Heart left ventricle (tissue), 13 donors: ENCODE measurements around the gene WDTC1.
"Not testable (repeated sequence)": the region's sequence is repeated elsewhere in the genome, so short reads cannot be mapped to it uniquely, and the experiment has no call there.

Experiments used
- CTCF ChIP-seq, 12 donors: fragments of 200-600 bp; sonication (generic) in 4 of 12; IDR thresholded peaks; one replicate each; pipeline versions ENCODE4 v1.5.0 to v1.8.0; 2018 to 2022; ENCODE audit warnings: antibody characterized with exemption in 12 of 12, mild to moderate bottlenecking in 5 of 12
- POLR2A ChIP-seq, 2 donors: fragments of 450-650 bp; IDR thresholded peaks; one replicate each; pipeline ENCODE4 v1.6.1; 2017; ENCODE audit warnings: antibody characterized with exemption in 2 of 2, mild to moderate bottlenecking in 2 of 2, moderate library complexity in 2 of 2
- donor health status: ischemic (EF 13 %, LVEDD 7.1; RV severe dilation, severe dysfunction).
- donor health status: DM: no; HTN: yes; CAD: no.
- donor health status: DM: no; HTN: no; CAD: no.
- donor health status: ischemic (EF 25% LVEDD 6.9; RV normal size, moderate dysfunction).
- donor health status: ischemic (EF 25% LVEDD 5.7; RV mildly dilated, moderate dysfunction).
- donor health status: ischemic (EF 35%, LVEDD 5.7; RV mildly dilated, moderate dysfunction).
- donor health status: nonischemic (EF 11% LVEDD 7.7; RV severe dilation, severe dysfunction).
- donor health status: DM: yes; HTN: yes; CAD: no.
- donor health status: PGD.
- donor health status: ischemic (EF 29% LVEDD 5.4; RV normal size, mild dysfunction).
- donor health status: nonischemic (EF 23%, LVEDD 6.1; RV moderate dilation, normal function).

DNA sequence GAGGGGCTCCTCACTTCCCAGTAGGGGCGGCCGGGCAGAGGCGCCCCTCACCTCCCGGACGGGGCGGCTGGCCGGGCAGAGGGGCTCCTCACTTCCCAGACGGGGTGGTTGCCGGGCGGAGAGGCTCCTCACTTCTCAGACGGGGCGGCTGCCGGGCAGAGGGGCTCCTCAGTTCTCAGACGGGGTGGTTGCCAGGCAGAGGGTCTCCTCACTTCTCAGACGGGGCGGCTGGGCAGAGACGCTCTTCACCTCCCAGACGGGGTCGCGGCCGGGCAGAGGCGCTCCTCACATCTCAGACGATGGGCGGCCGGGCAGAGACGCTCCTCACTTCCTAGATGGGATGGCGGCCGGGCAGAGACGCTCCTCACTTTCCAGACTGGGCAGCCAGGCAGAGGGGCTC, 54.7 kb downstream of the WDTC1 start:
- TF ChIP-seq CTCF, POLR2A (IDR thresholded peaks at IDR 0.05): not testable (repeated sequence)
